Ammon's horn (tissue), 1 donor: Measurements from ENCODE around the gene SHISA6.
"Not testable (repeated sequence)": the region's sequence is repeated elsewhere in the genome, so short reads cannot be mapped to it uniquely, and the experiment has no call there.

Experiments used
- DNase-seq: peaks from one replicate; pipeline ENCODE4 v3.0.0-alpha.2; 2016; ENCODE audit warnings: low spot score

SHISA6 gene

DNA sequence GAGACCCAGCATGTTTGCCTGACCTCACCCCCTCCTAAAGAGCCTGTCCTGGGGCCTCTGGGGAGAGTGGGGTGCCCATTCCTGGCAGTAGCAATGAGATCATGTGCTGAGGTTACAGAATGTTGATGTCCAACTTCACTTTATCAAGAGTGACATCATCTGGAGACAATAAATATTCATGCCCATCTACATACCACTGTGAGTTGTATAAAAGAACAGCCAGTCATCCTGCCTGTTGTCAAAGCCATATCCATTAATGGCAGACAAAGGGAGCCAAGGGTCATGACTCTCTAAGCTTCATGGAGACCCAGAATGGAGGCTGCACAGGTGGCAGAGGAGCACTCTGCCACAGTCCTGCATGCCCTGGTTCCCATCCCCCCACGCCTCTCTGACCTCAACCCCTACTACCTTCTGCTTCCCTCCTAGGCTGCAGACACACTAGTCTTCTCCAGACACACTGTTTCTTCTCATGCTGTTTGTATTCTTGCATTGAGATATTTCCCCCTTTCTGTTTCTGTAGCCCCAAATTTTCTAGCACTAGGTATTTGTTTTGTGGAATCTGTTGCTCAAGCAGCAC lies 27.1 kb downstream of the SHISA6 start:
- DNase-seq, result no peak

DNA sequence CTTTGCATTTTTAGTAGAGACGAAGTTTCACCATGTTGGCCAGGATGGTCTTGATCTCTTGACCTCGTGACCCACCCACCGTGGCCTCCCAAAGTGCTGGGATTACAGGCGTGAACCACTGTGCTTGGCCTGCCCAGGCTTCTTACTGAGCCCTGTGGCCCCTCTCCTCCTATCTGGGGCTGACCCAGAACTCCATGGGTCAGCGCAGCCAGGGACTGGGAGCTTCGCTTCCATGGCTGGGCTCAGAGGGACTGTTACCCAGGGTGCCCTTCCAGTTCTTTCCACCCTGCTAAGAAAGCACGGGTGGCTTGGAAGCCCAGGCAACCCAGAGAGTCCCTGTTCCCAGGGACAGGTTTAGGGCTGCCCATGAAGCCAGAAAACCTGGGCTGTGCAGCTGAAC lies 28.2 kb downstream of the SHISA6 start:
- no peak for DNase-seq

DNA sequence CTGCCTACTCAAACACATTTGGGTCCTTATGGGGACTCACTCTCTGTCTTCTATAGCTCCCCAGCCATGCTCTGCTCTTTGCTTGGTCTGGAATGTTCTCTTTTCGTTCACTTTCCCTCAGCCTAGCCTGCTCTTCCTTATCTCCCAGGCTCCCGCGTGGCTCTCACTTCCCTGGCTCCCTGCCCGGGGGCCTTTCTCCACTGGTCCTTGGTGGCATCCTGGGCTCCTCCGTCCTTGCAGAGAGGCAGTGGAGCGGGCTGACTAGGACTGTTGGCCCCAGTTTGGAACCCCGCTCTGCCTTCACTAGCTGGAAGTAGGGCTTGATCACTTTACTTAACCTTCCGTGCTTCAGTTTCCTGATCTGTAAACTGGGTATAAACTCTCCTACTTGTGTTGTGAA lies 31.2 kb downstream of the SHISA6 start:
- DNase-seq, result no peak

- no peak for DNase-seq
These were observed 32.6 kb downstream of the SHISA6 start for GRCh38 chr17:11273596-11273995.

DNA sequence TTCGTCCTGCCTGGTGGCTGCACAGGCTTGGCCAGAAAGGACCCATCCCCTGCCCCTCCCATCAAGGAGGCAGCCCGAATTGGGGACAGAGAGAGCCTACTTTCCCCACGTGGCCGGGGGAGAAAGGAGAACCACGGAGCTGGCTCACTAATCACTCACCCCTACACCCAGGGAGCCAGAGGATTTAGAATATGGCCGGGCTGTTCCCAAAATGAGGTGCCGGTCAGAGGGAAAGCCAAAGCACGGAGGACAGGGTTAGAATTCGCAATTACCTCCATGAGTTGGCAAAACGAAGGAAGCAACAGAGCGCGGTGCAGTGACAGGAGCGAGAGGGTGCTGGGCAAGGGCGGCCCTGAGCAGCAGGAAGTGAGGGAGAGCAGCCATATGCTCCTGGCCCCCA lies 33.1 kb downstream of the SHISA6 start:
- DNase-seq, result no peak

GRCh38 chr17:11276486-11276885 lies 35.5 kb downstream of the SHISA6 start:
- no peak for DNase-seq

GRCh38 chr17:11278186-11278991 lies 37.4 kb downstream of the SHISA6 start:
- no peak for DNase-seq

DNA sequence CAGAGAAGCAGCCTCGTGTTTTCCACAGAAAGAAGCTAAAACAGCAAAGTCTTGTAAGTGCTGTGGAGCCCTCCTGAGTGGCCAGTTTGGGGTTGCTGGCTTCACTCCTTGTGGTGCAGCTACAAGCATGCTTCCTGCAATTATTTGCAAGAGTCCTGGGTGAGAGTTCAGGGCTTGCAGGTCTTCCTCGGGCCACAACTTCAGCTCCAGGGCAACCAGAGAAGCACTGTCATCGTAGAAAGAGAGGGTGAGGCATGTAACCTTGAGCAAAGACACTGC lies 37.9 kb downstream of the SHISA6 start:
- no peak for DNase-seq

DNA sequence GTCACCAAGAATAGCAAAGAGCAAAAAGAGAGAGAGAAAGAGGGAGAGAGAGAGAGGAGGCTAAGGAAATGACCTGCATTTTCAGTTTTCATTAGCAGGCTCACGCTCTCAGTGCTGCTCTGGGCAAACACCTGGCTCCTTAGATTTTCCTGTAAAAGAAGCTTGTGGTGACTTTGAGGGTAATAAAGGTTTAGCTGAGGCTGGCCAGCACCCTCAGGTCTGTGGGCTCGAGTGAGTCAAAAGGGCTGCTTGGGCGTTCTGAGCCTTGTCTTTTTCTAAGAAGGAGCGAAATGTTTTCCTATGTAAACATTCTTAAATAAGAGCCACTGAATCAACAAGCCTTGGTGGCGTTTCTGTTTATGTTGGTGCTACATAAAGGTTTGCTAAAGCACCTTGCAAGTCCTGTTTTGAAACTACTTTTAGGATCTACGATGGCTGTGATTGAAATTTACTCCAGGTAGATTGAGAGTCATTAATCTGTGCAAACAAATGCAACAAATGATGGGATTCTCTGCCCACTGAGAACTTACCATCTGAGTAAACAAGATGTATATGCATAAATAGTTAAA lies 38.8 kb downstream of the SHISA6 start:
- DNase-seq, result no peak

- DNase-seq, result no peak
These were observed 41.6 kb downstream of the SHISA6 start for GRCh38 chr17:11282586-11282985.

GRCh38 chr17:11284811-11285210 lies 43.8 kb downstream of the SHISA6 start:
- no peak for DNase-seq

- no peak for DNase-seq
These were observed 44.9 kb downstream of the SHISA6 start for GRCh38 chr17:11285946-11286345.

- no peak for DNase-seq
These were observed 46.8 kb downstream of the SHISA6 start for GRCh38 chr17:11287791-11288190.

DNA sequence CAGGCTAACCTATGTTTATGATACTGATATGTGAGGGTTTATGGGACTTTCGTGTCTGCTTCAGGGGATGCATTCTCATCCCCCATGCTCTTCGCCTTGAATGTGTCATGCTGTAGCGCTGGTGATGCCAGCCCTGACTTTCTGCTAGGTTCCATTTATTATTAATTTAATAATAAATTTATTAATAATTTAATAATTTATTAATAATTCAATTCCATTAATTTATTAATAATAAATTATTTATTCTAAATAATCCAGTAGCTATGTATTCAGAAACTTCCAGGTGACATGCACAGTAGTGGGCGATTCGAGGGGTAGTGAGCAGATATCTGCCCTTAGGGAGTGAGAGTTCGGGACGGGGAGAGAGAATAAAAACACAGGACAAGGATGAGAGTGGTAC lies 49.8 kb downstream of the SHISA6 start:
- no peak for DNase-seq

- no peak for DNase-seq
These were observed 51.5 kb downstream of the SHISA6 start for GRCh38 chr17:11292491-11292890.

- no peak for DNase-seq
These were observed 52.5 kb downstream of the SHISA6 start for GRCh38 chr17:11293480-11293879.

- no peak for DNase-seq
These were observed 53.8 kb downstream of the SHISA6 start for GRCh38 chr17:11294826-11295225.

- DNase-seq, result no peak
These were observed 56.0 kb downstream of the SHISA6 start for GRCh38 chr17:11296994-11297393.

DNA sequence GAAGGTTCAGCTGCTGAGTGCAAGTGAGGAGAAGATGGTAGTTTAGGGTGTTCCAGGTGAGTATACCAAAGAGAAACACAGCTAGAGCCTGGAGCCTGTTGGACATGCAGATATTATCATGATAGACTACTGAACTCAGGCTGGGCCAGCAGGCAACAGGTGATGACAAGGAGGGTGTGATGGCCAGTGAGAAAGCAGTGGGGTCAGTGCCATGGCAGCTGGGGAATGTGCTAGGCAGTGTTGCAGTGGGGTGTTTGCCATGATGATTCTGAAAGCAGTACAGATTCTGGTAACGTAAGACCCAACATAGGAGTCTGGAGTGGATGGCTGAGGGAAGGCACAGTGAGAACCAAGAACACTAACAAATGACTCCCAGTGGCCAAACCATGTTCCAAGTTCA lies 57.4 kb downstream of the SHISA6 start:
- no peak for DNase-seq

DNA sequence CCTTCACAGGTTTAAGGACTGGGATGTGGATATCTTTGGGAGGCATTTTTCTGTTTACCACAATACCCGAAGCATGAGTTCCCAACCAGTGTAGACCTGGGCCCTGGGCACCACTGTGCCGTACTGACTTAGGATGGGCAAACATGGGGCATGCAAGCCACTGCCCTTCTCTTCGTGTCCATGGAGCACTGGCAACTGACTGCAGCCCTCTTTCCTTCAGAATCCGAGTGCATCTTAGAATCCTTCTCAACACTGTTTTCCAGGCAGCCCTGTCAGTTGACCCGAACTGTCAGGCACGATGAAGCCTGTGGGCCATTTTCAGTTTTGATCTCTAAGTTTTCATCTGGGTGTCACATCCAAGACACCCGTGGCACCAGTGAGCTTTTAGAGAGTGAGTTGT lies 59.2 kb downstream of the SHISA6 start:
- no peak for DNase-seq

GRCh38 chr17:11300738-11301137 lies 59.7 kb downstream of the SHISA6 start:
- peak; percentile 46 for DNase-seq

DNA sequence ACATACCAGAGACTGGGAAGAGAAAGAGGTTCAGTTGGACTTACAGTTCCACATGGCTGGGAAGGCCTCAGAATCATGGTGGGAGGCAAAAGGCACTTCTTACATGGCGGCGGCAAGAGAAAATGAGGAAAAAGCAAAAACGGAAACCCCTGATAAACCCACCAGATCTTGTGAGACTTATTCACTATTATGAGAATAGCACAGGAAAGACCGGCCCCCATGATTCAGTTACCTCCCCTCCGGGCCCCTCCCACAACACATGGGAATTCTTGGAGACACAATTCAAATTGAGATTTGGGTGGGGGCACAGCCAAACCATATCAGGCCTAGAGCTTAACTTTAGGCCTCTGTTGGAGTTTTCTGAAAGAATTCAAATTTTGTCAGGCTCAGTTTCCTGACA lies 60.9 kb downstream of the SHISA6 start:
- not testable (repeated sequence) for DNase-seq

GRCh38 chr17:11302401-11303186 lies 61.6 kb downstream of the SHISA6 start:
- DNase-seq, result no peak
